ENCODE data around the gene TCF4.

TCF4 gene

GRCh38 chr18:55406451-55406991 is 181.5 kb downstream of the TCF4 start (continued):
- TF ChIP-seq PRDM6 (tag by site-specific recombination; IDR thresholded peaks at IDR 0.05) (peak; percentile 80), ZNF335 (tag by site-specific recombination; conservative IDR thresholded peaks at IDR 0.05) (peak; percentile 86), ZNF223 (tag by site-specific recombination; IDR thresholded peaks at IDR 0.05) (no peak), ZNF426 (tag by site-specific recombination; IDR thresholded peaks at IDR 0.05) (no peak), ZNF639 (tag by site-specific recombination; IDR thresholded peaks at IDR 0.05) (no peak), ZNF155 (tag by site-specific recombination; IDR thresholded peaks at IDR 0.05) (no peak), ZNF473 (tag by site-specific recombination; IDR thresholded peaks at IDR 0.05) (no peak), ZNF302 (tag by site-specific recombination; IDR thresholded peaks at IDR 0.05; ENCODE audit: low read depth) (no peak), ZNF24 (tag by site-specific recombination; IDR thresholded peaks at IDR 0.05) (no peak), FEZF1 (tag by site-specific recombination; IDR thresholded peaks at IDR 0.05) (peak; percentile 71; the same call in 1 of the 2 replicates), ZNF610 (tag by site-specific recombination; IDR thresholded peaks at IDR 0.05; ENCODE audit: borderline replicate concordance) (no peak), ZNF791 (tag by site-specific recombination; IDR thresholded peaks at IDR 0.05) (no peak), PRDM10 (tag by site-specific recombination; IDR thresholded peaks at IDR 0.05) (peak; percentile 47; the same call in 1 of the 2 replicates), PRDM2 (tag by site-specific recombination; IDR thresholded peaks at IDR 0.05; ENCODE audit: borderline replicate concordance) (no peak), ZBTB44 (tag by site-specific recombination; IDR thresholded peaks at IDR 0.05) (no peak), ZFP37 (tag by site-specific recombination; IDR thresholded peaks at IDR 0.05) (peak; percentile 38; the same call in 1 of the 2 replicates), ZNF214 (tag by site-specific recombination; IDR thresholded peaks at IDR 0.05; ENCODE audit: borderline replicate concordance) (no peak), GLIS1 (tag by site-specific recombination; IDR thresholded peaks at IDR 0.05) (no peak), ZNF148 (tag by site-specific recombination; IDR thresholded peaks at IDR 0.05; ENCODE audit: borderline replicate concordance) (no peak), ZNF449 (tag by site-specific recombination; IDR thresholded peaks at IDR 0.05) (peak; percentile 9; the same call in 1 of the 2 replicates)
